Nephron (organoid): Measurements from ENCODE around the gene DNAJC7.

Experiments
- H3K27ac Mint-ChIP-seq, 3 experiments: 2 replicates each; pipeline ENCODE4 v1.8.0; 2020; ENCODE audit warnings: mixed read lengths in 3 of 3, mild to moderate bottlenecking in 2 of 3, moderate library complexity in 1 of 3
- H3K27me3 Mint-ChIP-seq: 2 replicates; pipeline ENCODE4 v1.8.0; 2021; ENCODE audit warnings: low read depth, mild to moderate bottlenecking, moderate library complexity, mixed read lengths
- H3K36me3 Mint-ChIP-seq: 2 replicates; pipeline ENCODE4 v1.8.0; 2020; ENCODE audit warnings: low read depth, mixed read lengths
- H3K4me1 Mint-ChIP-seq: 2 replicates; pipeline ENCODE4 v1.8.0; 2020; ENCODE audit warnings: mixed read lengths
- H3K4me3 Mint-ChIP-seq, 3 experiments: 2 replicates each; pipeline ENCODE4 v1.8.0; 2020; ENCODE audit warnings: mild to moderate bottlenecking in 3 of 3, mixed read lengths in 3 of 3, moderate library complexity in 2 of 3
- H3K9me3 Mint-ChIP-seq: 2 replicates; pipeline ENCODE4 v1.8.0; 2020; ENCODE audit warnings: mixed read lengths
- TF ChIP-seq, protein P1 (sequence below), 3 experiments: fragments of 200-600 bp; sonication (generic); IDR thresholded peaks; one replicate each; pipeline ENCODE4 v1.5.0; 2021; ENCODE audit warnings: antibody characterized with exemption in 3 of 3; ENCODE audit not compliant: unreplicated experiment in 3 of 3

DNAJC7 gene

DNA sequence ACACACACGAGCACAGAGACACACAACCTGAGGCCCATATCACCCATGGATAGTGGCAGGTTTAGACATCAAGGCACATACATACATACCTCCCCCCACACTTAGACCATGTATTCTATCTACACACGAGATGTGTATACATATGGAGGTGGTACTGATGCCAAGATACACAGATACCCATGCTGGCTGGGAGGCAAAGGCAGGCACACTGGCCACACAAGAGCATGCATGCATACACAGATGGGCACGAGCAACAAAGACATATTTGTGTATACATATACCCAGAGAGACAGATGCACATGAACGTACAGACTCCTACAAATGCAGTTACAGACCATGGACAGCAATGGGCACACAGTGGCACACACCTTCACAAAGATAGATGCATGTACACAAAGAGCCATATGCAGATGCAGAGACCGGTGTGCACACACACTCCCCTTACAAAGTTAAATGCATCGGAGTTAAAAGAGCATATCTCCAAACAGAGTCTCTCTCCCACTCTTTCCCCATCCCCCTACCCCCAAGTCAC lies 35.2 kb upstream of the DNAJC7 start:
- Mint-ChIP-seq H3K4me1 (peaks cover 7% of the 10 kb centered on the region), H3K9me3 (no peaks in the 10 kb centered on the region), H3K36me3 (no peaks in the 10 kb centered on the region), H3K4me3 (peak overlapping the region; percentile 6 to 80 (median 13)), H3K27ac (no peak overlapping the region), H3K27me3 (peaks cover 42% of the 10 kb centered on the region)
- TF ChIP-seq, protein P1, sequence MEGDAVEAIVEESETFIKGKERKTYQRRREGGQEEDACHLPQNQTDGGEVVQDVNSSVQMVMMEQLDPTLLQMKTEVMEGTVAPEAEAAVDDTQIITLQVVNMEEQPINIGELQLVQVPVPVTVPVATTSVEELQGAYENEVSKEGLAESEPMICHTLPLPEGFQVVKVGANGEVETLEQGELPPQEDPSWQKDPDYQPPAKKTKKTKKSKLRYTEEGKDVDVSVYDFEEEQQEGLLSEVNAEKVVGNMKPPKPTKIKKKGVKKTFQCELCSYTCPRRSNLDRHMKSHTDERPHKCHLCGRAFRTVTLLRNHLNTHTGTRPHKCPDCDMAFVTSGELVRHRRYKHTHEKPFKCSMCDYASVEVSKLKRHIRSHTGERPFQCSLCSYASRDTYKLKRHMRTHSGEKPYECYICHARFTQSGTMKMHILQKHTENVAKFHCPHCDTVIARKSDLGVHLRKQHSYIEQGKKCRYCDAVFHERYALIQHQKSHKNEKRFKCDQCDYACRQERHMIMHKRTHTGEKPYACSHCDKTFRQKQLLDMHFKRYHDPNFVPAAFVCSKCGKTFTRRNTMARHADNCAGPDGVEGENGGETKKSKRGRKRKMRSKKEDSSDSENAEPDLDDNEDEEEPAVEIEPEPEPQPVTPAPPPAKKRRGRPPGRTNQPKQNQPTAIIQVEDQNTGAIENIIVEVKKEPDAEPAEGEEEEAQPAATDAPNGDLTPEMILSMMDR (IDR thresholded peaks at IDR 0.05; ENCODE audit: unreplicated experiment in 3 of 3), result no peak

DNA sequence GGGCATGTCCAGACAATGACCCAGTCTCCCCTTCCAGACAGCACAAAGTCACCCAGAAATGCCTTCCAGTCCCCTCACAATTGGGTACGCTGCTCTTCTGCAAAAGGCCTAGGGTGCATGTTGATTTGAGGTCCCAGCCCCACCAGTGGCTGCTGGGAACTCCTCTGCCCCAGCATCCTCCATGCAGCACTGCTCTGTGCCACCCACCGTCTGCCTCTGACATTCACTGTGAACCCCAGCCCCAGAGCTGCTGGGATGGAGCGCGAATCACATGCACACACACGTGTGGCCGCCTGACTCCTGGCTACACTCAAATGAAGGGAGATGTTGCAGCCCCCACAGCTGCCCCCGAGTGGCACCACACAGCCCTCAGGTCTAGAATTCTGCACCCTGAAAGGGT lies 34.4 kb upstream of the DNAJC7 start:
- Mint-ChIP-seq H3K4me3 (peak overlapping the region; percentile 70 to 89 (median 80)), H3K36me3 (no peaks in the 10 kb centered on the region), H3K27ac (no peak overlapping the region), H3K4me1 (peaks cover 7% of the 10 kb centered on the region), H3K27me3 (peaks cover 36% of the 10 kb centered on the region), H3K9me3 (no peaks in the 10 kb centered on the region)
- TF ChIP-seq, protein P1 (IDR thresholded peaks at IDR 0.05; ENCODE audit: unreplicated experiment in 3 of 3), result no peak

DNA sequence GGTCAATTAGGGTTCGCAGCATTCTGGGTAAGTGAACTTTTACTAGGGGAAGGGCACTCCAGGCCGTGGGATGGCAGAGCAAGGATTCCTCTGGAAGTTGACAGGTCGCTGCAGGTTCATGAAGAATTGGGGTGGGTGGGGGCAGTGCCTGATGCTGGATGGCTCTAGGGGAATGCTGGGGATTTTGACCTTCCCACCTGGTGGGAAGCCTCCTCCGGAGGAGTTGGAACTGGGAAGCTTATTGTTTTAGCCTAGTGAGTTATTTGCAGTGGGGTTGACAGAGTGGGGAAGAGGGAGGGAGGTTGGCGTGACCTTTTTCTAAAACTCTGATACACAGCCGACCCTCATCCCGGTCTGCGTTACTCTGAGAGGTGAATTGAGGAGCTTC lies 33.8 kb upstream of the DNAJC7 start:
- H3K9me3 Mint-ChIP-seq, result no peaks in the 10 kb centered on the region
- TF ChIP-seq, protein P1 (IDR thresholded peaks at IDR 0.05; ENCODE audit: unreplicated experiment in 3 of 3), result no peak
- H3K4me3 Mint-ChIP-seq, result peak overlapping the region; percentile 80 to 89 (median 84)
- peak overlapping the region in 2 of 3 experiments; percentile 13 to 70 for H3K27ac Mint-ChIP-seq
- H3K36me3 Mint-ChIP-seq, result no peaks in the 10 kb centered on the region
- H3K4me1 Mint-ChIP-seq, result peaks cover 7% of the 10 kb centered on the region
- peaks cover 35% of the 10 kb centered on the region for H3K27me3 Mint-ChIP-seq

DNA sequence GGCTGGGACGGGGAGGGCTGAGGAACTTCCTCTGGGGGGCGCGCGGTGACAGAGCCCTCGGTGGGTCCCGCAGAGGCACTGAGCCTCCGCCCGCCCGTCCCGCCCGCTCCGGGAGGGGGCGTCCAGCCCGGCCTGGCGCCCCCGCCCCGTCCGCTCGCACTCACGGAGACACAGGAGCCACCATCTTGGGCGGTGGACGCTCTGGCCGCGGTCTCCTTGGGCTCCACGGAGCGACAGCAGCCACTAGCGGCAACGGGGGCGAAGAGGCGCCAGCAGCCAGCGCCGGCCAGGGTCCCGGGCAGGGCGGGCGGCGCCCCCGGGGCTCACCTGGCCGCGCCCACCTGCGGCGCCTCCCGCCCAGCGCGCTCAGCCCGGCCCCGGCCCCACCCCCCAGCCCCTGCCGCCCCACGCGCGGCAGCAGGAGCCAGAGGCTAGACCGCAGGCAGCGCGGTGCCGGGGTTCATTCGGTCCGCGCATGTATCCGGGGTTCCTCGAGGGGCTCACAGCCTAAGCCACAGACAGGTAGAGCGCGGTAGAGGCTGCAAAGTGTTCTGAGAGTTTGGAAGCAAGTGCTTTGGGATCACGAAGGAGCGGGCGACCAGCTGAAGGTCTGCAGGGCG lies 33.3 kb upstream of the DNAJC7 start, which contains the start of gene C17orf113:
Gene C17orf113 (minus strand): TSS at position 209 of the 620 bp plus-strand sequence. CDS start 7,225 bp downstream, outside the sequence.
- peak within 1 kb of the TSS; percentile 88 to 91 (median 91) for H3K4me3 Mint-ChIP-seq

DNA sequence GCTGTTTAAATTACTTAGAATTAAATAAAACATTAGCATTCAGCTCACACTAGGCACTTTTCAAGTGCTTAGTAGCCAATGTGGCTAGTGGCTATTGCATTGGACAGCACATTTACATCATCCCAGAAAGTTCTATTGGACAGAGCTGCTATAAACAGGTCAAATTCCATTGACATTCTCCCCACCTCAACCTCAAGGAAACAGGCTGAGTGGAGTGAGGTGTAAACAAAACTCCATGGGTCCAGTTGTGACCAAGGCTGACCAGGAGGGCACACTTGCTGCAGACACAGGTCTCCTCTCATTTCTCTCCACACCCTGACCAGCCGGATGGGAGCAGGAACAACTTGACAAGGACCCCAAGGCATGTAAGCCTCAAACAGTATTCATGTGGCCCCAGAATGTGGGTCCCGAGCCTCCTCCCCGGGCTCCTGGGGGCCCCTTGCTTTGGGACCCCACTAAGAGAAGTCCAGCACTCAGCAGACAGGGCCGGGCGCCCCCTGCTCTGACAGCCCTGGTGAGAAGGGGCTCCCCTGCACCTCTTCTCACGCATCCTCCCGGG lies 32.7 kb upstream of the DNAJC7 start:
- peaks cover 2% of the 10 kb centered on the region for H3K4me1 Mint-ChIP-seq
- H3K27me3 Mint-ChIP-seq, result peaks cover 35% of the 10 kb centered on the region
- H3K4me3 Mint-ChIP-seq, result peak overlapping the region; percentile 88 to 91 (median 91)
- H3K9me3 Mint-ChIP-seq, result no peaks in the 10 kb centered on the region
- TF ChIP-seq, protein P1 (IDR thresholded peaks at IDR 0.05; ENCODE audit: unreplicated experiment in 3 of 3), result no peak
- peak overlapping the region; percentile 60 to 82 (median 76) for H3K27ac Mint-ChIP-seq
- H3K36me3 Mint-ChIP-seq, result no peaks in the 10 kb centered on the region

More for the DNA sequence above, 33.3 kb upstream of the DNAJC7 start, which contains the start of gene C17orf113:
- Mint-ChIP-seq H3K27me3 (peaks cover 35% of the 10 kb centered on the region), H3K36me3 (no peaks in the 10 kb centered on the region), H3K27ac (peak within 1 kb of the TSS; percentile 60 to 82 (median 76)), H3K9me3 (no peaks in the 10 kb centered on the region), H3K4me1 (peaks cover 7% of the 10 kb centered on the region)
- TF ChIP-seq, protein P1 (IDR thresholded peaks at IDR 0.05; ENCODE audit: unreplicated experiment in 3 of 3), result peak in 2 of 3 experiments; percentile 49 to 51
